Breast epithelium (tissue), 4 donors: ENCODE measurements around the gene LBP. TPM values are rescaled to one million over a fixed set of nuclear protein-coding genes. Genes with fewer than 3 reads are reported as not detected.

Source experiments
- DNase-seq, 2 donors: peaks; one replicate each; pipeline ENCODE4 v3.0.0-alpha.2; 2019; ENCODE audit warnings: low spot score in 2 of 2
- H3K27ac ChIP-seq, 2 donors: fragments of 200-600 bp; sonication (generic) in 1 of 2; one replicate each; pipeline ENCODE4 v1.5.1; 2016 to 2019; ENCODE audit warnings: mild to moderate bottlenecking in 1 of 2
- H3K27me3 ChIP-seq, 2 donors: fragments of 200-600 bp; sonication (generic) in 1 of 2; one replicate each; pipeline versions ENCODE4 v1.5.1 to v1.6.0; 2017 to 2019; ENCODE audit warnings: control low read depth in 1 of 2, mild to moderate bottlenecking in 1 of 2
- H3K36me3 ChIP-seq: fragments of 200-600 bp; one replicate; pipeline ENCODE4 v1.5.1; 2019
- H3K4me1 ChIP-seq, 2 donors: fragments of 200-600 bp; sonication (generic); one replicate each; pipeline ENCODE4 v1.5.1; 2016 to 2019; ENCODE audit warnings: control low read depth in 1 of 2
- H3K4me3 ChIP-seq, 3 donors: fragments of 200-600 bp; sonication (generic); 1 replicate in 2 of 3; 2 replicates in 1 of 3; pipeline ENCODE4 v1.5.1; 2016 to 2019; ENCODE audit warnings: mild to moderate bottlenecking in 3 of 3, moderate library complexity in 2 of 3
- H3K9me3 ChIP-seq, 2 donors: fragments of 200-600 bp; sonication (generic) in 1 of 2; one replicate each; pipeline ENCODE4 v1.5.1; 2016 to 2019; ENCODE audit warnings: control low read depth in 1 of 2
- POLR2A ChIP-seq: fragments of 450-650 bp; IDR thresholded peaks from one replicate; pipeline ENCODE4 v1.6.1; 2016; ENCODE audit warnings: antibody characterized with exemption, mild to moderate bottlenecking, moderate library complexity
- POLR2AphosphoS5 ChIP-seq, 3 donors: sonication (generic); formaldehyde crosslinking; IDR thresholded peaks; one replicate each; pipeline ENCODE4 v1.6.1; 2017; ENCODE audit warnings: antibody characterized with exemption in 3 of 3
- intact Hi-C: fragments of 100-400 bp; cut with DNase I; formaldehyde crosslinking; loops from one replicate; pipeline ENCODE4 v1.15.1; 2023; ENCODE audit warnings: low total_unique reads
- total RNA-seq, 3 donors: library from RNA; depleted of rRNA; stranded (reverse); fragments of >200 nt; gene quantifications; one replicate each; pipeline ENCODE4 v1.1.0, GENCODE V29; 2016
- TF ChIP-seq, protein P1 (sequence below), 3 donors: fragments of 450-650 bp; IDR thresholded peaks; one replicate each; pipeline ENCODE4 v1.5.1; 2016 to 2017; ENCODE audit warnings: antibody characterized with exemption in 3 of 3, mild to moderate bottlenecking in 3 of 3, moderate library complexity in 3 of 3

Gene LBP
- total RNA-seq, 3 donors from 2014 or later = 0.73 to 15.0 (median 3.9) TPM

DNA sequence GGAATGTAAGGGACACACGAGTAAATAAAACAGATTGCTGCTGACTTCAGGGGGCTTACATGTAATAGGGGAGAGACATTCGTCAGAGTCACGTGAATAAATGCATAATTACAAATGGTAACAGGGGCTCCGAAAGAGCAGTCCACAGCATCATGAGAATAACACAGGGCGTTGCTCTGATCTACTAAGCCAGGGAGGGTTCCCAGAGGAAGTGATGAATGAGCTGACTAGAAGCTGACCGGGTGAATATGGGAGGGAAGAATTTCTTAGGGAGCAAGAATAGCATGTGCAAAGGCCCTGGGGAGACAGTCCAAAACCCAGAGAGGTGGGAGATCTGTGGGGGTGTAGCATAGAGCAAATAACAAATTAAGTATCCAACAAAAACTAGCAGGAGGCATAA, 39.9 kb upstream of the LBP start:
- Histone ChIP-seq H3K27ac (no peak overlapping the region), H3K27me3 (no peaks in the 10 kb centered on the region), H3K9me3 (no peaks in the 10 kb centered on the region), H3K4me1 (no peaks in the 10 kb centered on the region), H3K4me3 (no peak overlapping the region), H3K36me3 (no peaks in the 10 kb centered on the region)
- TF ChIP-seq, protein P1, sequence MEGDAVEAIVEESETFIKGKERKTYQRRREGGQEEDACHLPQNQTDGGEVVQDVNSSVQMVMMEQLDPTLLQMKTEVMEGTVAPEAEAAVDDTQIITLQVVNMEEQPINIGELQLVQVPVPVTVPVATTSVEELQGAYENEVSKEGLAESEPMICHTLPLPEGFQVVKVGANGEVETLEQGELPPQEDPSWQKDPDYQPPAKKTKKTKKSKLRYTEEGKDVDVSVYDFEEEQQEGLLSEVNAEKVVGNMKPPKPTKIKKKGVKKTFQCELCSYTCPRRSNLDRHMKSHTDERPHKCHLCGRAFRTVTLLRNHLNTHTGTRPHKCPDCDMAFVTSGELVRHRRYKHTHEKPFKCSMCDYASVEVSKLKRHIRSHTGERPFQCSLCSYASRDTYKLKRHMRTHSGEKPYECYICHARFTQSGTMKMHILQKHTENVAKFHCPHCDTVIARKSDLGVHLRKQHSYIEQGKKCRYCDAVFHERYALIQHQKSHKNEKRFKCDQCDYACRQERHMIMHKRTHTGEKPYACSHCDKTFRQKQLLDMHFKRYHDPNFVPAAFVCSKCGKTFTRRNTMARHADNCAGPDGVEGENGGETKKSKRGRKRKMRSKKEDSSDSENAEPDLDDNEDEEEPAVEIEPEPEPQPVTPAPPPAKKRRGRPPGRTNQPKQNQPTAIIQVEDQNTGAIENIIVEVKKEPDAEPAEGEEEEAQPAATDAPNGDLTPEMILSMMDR (IDR thresholded peaks at IDR 0.05) = no peak
- TF ChIP-seq POLR2AphosphoS5 (IDR thresholded peaks at IDR 0.05) = no peak
- TF ChIP-seq POLR2A = no peak
- intact Hi-C loops = no loop called here
- no peak for DNase-seq

DNA sequence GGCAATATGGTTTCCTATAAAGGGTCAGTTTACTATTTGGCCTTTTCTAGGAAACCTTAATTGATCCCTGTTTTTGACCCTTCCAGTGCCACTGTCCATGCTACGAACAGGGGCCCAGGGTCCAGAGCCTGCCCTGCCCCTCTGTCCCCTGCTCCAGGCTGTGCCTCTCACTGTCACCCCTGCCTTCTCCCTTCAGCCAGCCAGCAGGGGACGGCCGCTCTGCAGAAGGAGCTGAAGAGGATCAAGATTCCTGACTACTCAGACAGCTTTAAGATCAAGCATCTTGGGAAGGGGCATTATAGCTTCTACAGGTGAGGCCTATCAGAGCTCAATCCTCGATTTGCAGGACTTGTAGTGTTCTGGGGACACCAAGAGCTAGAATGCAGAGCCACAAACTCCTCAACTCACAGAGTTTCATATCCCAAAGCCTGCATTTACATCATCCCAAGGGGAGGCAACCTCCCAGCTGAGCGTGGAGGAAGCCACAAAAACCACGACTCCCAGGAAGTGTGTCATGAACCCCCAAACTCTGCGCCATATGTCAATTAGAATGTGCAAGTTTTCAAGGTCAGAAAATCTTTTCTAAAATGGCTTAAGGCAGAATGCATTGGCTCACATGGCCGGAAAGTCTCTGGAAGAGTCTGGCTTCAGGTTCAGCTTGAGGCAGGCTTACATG, 38.8 kb upstream of the LBP start:
- intact Hi-C loops = no loop called here
- no peak for DNase-seq
- Histone ChIP-seq H3K36me3 (no peaks in the 10 kb centered on the region), H3K9me3 (no peaks in the 10 kb centered on the region), H3K4me1 (no peaks in the 10 kb centered on the region), H3K27me3 (no peaks in the 10 kb centered on the region), H3K4me3 (no peak overlapping the region), H3K27ac (no peak overlapping the region)
- TF ChIP-seq POLR2AphosphoS5 (IDR thresholded peaks at IDR 0.05) (no peak), POLR2A (no peak)
- TF ChIP-seq, protein P1 (IDR thresholded peaks at IDR 0.05) = no peak

DNA sequence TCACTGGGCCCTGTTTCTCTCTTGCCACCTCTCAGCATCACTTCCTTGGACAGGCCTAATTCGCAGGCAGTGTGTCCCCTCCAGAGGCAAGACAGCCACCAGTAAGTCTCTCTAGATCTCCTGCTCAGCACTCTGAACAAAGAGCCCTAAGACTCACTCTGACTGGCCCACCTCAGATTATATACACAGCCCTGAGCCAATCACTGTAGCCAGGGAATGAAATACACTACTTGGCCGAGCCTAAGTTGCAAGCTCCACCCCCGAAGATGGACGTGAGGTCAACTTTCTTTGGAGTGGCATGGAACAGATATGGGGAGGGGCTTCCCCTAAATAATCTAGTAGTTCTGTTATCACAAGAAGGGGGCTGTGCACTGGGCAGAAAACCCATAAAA, 38.2 kb upstream of the LBP start:
- Histone ChIP-seq H3K4me1 (no peaks in the 10 kb centered on the region), H3K36me3 (no peaks in the 10 kb centered on the region), H3K27ac (no peak overlapping the region), H3K9me3 (no peaks in the 10 kb centered on the region), H3K4me3 (no peak overlapping the region), H3K27me3 (no peaks in the 10 kb centered on the region)
- DNase-seq = no peak
- intact Hi-C loops = no loop called here
- no peak for TF ChIP-seq POLR2A
- TF ChIP-seq, protein P1 (IDR thresholded peaks at IDR 0.05) = no peak
- TF ChIP-seq POLR2AphosphoS5 (IDR thresholded peaks at IDR 0.05) = no peak

DNA sequence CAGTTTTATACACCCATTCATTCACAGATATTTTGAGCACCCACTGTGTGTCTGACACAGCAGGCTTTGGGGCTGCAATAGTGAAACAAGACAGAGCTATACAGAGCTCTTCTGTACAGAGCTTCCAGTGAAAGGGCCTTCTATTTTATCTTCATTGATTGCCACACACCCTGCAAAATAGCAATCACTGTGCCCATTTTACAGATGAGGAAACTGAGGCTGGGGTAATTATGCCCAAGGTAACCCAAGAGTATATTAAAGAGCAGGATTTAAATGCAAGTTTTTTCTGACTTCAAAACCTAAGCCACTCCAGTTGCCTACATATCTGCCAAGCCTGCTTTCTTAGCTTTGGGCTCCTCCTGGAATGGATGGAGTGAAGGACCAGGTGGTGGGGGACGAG, 37.8 kb upstream of the LBP start:
- Histone ChIP-seq H3K4me3 (no peak overlapping the region), H3K36me3 (no peaks in the 10 kb centered on the region), H3K27me3 (no peaks in the 10 kb centered on the region), H3K27ac (no peak overlapping the region), H3K4me1 (no peaks in the 10 kb centered on the region), H3K9me3 (no peaks in the 10 kb centered on the region)
- intact Hi-C loops = no loop called here
- no peak for DNase-seq
- TF ChIP-seq POLR2AphosphoS5 (IDR thresholded peaks at IDR 0.05) (no peak), POLR2A (no peak)
- TF ChIP-seq, protein P1 (IDR thresholded peaks at IDR 0.05) = no peak

DNA sequence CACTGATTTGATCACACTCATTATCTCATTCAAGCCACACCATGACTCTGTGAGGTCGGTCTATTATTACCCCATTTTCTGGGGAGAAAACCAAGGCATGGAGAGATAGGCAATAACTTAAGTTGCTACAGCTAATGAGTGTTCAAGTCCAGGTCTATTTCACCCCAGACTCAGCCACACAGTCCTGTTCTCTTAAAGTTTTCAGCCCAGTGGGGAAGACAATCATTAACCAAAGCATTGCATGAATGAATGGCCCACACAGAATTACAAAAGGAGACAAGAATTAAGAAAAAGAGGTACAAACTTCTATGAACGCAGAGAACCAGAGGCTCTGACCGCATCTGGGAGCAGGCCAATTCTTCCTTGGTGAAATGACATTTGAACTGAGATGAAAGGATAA, 35.2 kb upstream of the LBP start:
- Histone ChIP-seq H3K36me3 (no peaks in the 10 kb centered on the region), H3K27me3 (no peaks in the 10 kb centered on the region), H3K4me3 (no peak overlapping the region), H3K9me3 (no peaks in the 10 kb centered on the region), H3K27ac (no peak overlapping the region), H3K4me1 (no peaks in the 10 kb centered on the region)
- intact Hi-C loops = no loop called here
- TF ChIP-seq POLR2AphosphoS5 (IDR thresholded peaks at IDR 0.05) = no peak
- no peak for DNase-seq

DNA sequence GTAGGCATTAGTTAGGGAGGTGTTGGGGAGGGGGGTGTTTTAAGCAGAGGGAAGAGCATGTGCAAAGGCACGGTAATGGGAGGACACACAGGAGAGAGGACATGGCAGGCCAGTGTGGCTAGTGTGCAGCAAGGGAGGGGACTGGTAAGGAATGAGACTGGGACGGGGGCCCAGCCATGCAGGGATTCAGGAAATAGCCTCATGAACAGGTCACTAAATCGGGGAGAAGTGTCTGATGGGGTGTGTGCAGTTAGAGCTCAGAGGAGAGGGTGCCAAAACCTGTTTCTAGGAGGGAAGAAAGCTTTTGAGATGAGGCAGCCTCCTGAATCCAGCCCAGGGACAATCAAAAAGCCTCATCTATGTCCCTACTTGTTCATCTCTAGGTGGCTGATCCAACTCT, 34.8 kb upstream of the LBP start:
- Histone ChIP-seq H3K4me3 (no peak overlapping the region), H3K4me1 (no peaks in the 10 kb centered on the region), H3K36me3 (no peaks in the 10 kb centered on the region), H3K27me3 (no peaks in the 10 kb centered on the region), H3K9me3 (no peaks in the 10 kb centered on the region), H3K27ac (no peak overlapping the region)
- DNase-seq = no peak
- TF ChIP-seq POLR2A (no peak), POLR2AphosphoS5 (IDR thresholded peaks at IDR 0.05) (no peak)
- TF ChIP-seq, protein P1 (IDR thresholded peaks at IDR 0.05) = no peak
- intact Hi-C loops = no loop called here
